T-helper 1 cell treated with Interleukin-12 subunit alpha and Interleukin-12 subunit beta and Interleukin-4 antibody, amounts not matched to agents 30 ng/mL and 1 ng/mL, for 36 hours (primary cell): ENCODE results near the gene GTF2F2. TPM values are rescaled to one million over a fixed set of nuclear protein-coding genes. Genes with fewer than 3 reads are reported as not detected.

Experiments used
- intact Hi-C: fragments of 100-400 bp; cut with micrococcal nuclease; formaldehyde crosslinking; loops from one replicate; pipeline ENCODE4 v1.15.1; 2024
- total RNA-seq: library from RNA; stranded (reverse); gene quantifications from 2 replicates; pipeline ENCODE4 v1.2.3, GENCODE V29; 2022

The GTF2F2 gene
- total RNA-seq, result 16.9 and 21.1 TPM in 2 replicates

GRCh38 chr13:45119991-45120864 is at the start of gene GTF2F2:
Gene GTF2F2 (plus strand): TSS chr13:45120510. CDS start chr13:45120656, 146 bp downstream.
- intact Hi-C loops, result loop anchor here (1.0 to 10.0 kb wide), 16 partner anchors 11 to 1485 kb away; partner anchors contain the start of genes COG3, GPALPP1, NUFIP1 and SLC25A30

GRCh38 chr13:45073809-45074208 is 46.5 kb upstream of the GTF2F2 start:
- intact Hi-C loops, result no loop called here

- intact Hi-C loops, result no loop called here
Measured at GRCh38 chr13:45074721-45075120, 45.6 kb upstream of the GTF2F2 start.

GRCh38 chr13:45078003-45078402 is 42.3 kb upstream of the GTF2F2 start:
- intact Hi-C loops, result no loop called here

GRCh38 chr13:45082964-45083363 is 37.3 kb upstream of the GTF2F2 start:
- intact Hi-C loops, result no loop called here

- intact Hi-C loops, result no loop called here
Measured at GRCh38 chr13:45084515-45084914, 35.8 kb upstream of the GTF2F2 start.

- intact Hi-C loops, result no loop called here
Measured at GRCh38 chr13:45086484-45086883, 33.8 kb upstream of the GTF2F2 start.

- intact Hi-C loops, result no loop called here
Measured at GRCh38 chr13:45092663-45093062, 27.6 kb upstream of the GTF2F2 start.

- intact Hi-C loops, result no loop called here
Measured at GRCh38 chr13:45100573-45101262, 19.6 kb upstream of the GTF2F2 start.

GRCh38 chr13:45101327-45102018 is 18.8 kb upstream of the GTF2F2 start:
- intact Hi-C loops, result no loop called here

- intact Hi-C loops, result no loop called here
Measured at GRCh38 chr13:45102136-45102507, 18.2 kb upstream of the GTF2F2 start.

- intact Hi-C loops, result no loop called here
Measured at GRCh38 chr13:45103449-45103848, 16.9 kb upstream of the GTF2F2 start.

- intact Hi-C loops, result no loop called here
Measured at GRCh38 chr13:45104261-45104660, 16.0 kb upstream of the GTF2F2 start.

- intact Hi-C loops, result no loop called here
Measured at GRCh38 chr13:45105895-45106294, 14.4 kb upstream of the GTF2F2 start.

- intact Hi-C loops, result no loop called here
Measured at GRCh38 chr13:45107539-45107938, 12.8 kb upstream of the GTF2F2 start.

- intact Hi-C loops, result loop anchor here (1.0 kb wide), 1 partner anchor 12 kb away; the partner anchor contains the start of gene GTF2F2
Measured at GRCh38 chr13:45108716-45109101, 11.6 kb upstream of the GTF2F2 start.

GRCh38 chr13:45109102-45109720 is 11.1 kb upstream of the GTF2F2 start:
- intact Hi-C loops, result loop anchor here (1.0 kb wide), 1 partner anchor 11 kb away; the partner anchor contains the start of gene GTF2F2

GRCh38 chr13:45113233-45114224 is 6.8 kb upstream of the GTF2F2 start:
- intact Hi-C loops, result loop anchor here (10.0 kb wide), 1 partner anchor 1491 kb away; no protein-coding TSS in a partner anchor

- intact Hi-C loops, result loop anchor here (1.0 to 10.0 kb wide), 2 partner anchors 299 to 1485 kb away; partner anchors contain the start of gene SLC25A30
Measured at GRCh38 chr13:45119469-45119990, 780 bp upstream of the GTF2F2 start.
